ENCODE data around the gene NLN.

- TF ChIP-seq POLR2A (IDR thresholded peaks at IDR 0.05) (no peak), CTCF (IDR thresholded peaks at IDR 0.05 in 4 of 5, conservative IDR thresholded peaks at IDR 0.05 in 1 of 5) (no peak)
Measured at GRCh38 chr5:65753189-65753588, 31.2 kb downstream of the NLN start.

Data from gastrocnemius medialis (tissue), 4 donors.